ENCODE measurements around the gene EFHC1.

DNA sequence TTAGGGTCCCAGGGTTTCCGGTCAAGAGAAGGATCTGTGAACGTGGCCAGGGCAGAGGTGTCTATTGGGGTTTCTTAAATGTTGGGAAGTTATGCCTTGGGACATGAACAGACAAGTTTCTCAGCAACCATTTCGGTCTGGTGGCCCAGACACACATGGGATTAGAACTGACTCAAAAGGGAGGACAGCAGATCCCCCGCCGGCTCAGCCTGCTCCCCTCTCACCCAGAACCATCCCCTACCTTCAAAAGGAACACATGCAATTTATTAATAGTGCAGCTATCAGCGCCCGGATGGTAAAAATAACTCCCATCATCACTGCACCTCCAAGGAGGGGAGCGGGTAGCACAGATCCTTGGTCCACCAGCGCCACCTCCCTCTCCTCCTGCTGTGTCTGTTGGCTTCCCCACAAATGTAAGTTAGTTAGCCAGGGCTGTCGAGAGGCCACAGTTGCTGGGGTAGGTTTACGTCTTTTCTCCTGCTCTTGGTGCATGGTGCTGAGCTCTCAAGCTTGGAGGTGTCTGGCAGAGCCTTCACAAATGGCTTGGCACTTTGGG lies 79.6 kb downstream of the EFHC1 start:
- TF ChIP-seq POLR2A (IDR thresholded peaks at IDR 0.05): no peak
- TF ChIP-seq, protein P1, sequence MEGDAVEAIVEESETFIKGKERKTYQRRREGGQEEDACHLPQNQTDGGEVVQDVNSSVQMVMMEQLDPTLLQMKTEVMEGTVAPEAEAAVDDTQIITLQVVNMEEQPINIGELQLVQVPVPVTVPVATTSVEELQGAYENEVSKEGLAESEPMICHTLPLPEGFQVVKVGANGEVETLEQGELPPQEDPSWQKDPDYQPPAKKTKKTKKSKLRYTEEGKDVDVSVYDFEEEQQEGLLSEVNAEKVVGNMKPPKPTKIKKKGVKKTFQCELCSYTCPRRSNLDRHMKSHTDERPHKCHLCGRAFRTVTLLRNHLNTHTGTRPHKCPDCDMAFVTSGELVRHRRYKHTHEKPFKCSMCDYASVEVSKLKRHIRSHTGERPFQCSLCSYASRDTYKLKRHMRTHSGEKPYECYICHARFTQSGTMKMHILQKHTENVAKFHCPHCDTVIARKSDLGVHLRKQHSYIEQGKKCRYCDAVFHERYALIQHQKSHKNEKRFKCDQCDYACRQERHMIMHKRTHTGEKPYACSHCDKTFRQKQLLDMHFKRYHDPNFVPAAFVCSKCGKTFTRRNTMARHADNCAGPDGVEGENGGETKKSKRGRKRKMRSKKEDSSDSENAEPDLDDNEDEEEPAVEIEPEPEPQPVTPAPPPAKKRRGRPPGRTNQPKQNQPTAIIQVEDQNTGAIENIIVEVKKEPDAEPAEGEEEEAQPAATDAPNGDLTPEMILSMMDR (IDR thresholded peaks at IDR 0.05 in 8 of 11, conservative IDR thresholded peaks at IDR 0.05 in 3 of 11): no peak
